SK-N-SH (cell line): Measurements from ENCODE around the gene BLOC1S3. TPM values are rescaled to one million over a fixed set of nuclear protein-coding genes. Genes with fewer than 3 reads are reported as not detected.
"Not testable (repeated sequence)": the region's sequence is repeated elsewhere in the genome, so short reads cannot be mapped to it uniquely, and the experiment has no call there.

ENCODE experiments used
- CTCF ChIA-PET: fragments of 300-600, 350-600 bp; formaldehyde crosslinking; extraction: SDS; loops from one replicate; lab custom pipeline; 2021; lab: Yijun Ruan, JAX
- POLR2A ChIA-PET: fragments of 350-600 bp; sonication (Branson Sonifier 250); formaldehyde crosslinking; extraction: SDS; loops from one replicate; lab custom pipeline; 2020; ENCODE audit warnings: antibody characterized with exemption, inconsistent platforms; lab: Yijun Ruan, JAX
- DNase-seq: peaks from one replicate; pipeline ENCODE4 v3.0.0; 2012
- H2AFZ ChIP-seq: fragments of 200-600 bp; sonication (generic); 2 replicates; pipeline ENCODE4 v1.8.1; 2016; ENCODE audit warnings: antibody characterized with exemption, mild to moderate bottlenecking, low read depth
- H3F3A ChIP-seq: fragments of 200-600 bp; sonication (generic); replicated peaks from 2 replicates; pipeline ENCODE3; 2016; ENCODE audit warnings: antibody characterized with exemption, mild to moderate bottlenecking; ENCODE audit not compliant: insufficient read depth
- H3K27ac ChIP-seq, 2 experiments: fragments of 200-500 bp in 1 of 2; fragments of 200-600 bp in 1 of 2; sonication (Bioruptor generic) in 1 of 2; sonication (generic), shearing (Covaris generic) in 1 of 2; 2 replicates each; pipeline versions ENCODE4 v1.5.1 to v1.6.1; 2014 to 2016; ENCODE audit warnings: low read depth in 2 of 2, inconsistent platforms in 1 of 2, low read length in 1 of 2, mild to moderate bottlenecking in 1 of 2, mixed read lengths in 1 of 2
- H3K27me3 ChIP-seq: fragments of 200-600 bp; sonication (generic), shearing (Covaris generic); 2 replicates; pipeline ENCODE4 v1.6.1; 2016; ENCODE audit warnings: mixed run types; ENCODE audit not compliant: insufficient read depth
- H3K36me3 ChIP-seq, 2 experiments: fragments of 200-500 bp in 1 of 2; fragments of 200-600 bp in 1 of 2; sonication (Bioruptor generic) in 1 of 2; sonication (generic) in 1 of 2; replicated peaks in 1 of 2; 2 replicates each; pipeline versions ENCODE3 to v1.5.1; 2014 to 2016; ENCODE audit warnings: low read length in 1 of 2, mild to moderate bottlenecking in 1 of 2; ENCODE audit not compliant: insufficient read depth in 2 of 2, control insufficient read depth in 1 of 2
- H3K4me1 ChIP-seq, 2 experiments: fragments of 200-500 bp in 1 of 2; fragments of 200-600 bp in 1 of 2; sonication (Bioruptor generic) in 1 of 2; sonication (generic), shearing (Covaris generic) in 1 of 2; 2 replicates each; pipeline versions ENCODE4 v1.5.1 to v1.6.1; 2014 to 2016; ENCODE audit warnings: low read depth in 1 of 2, low read length in 1 of 2, mixed run types in 1 of 2; ENCODE audit not compliant: insufficient read depth in 2 of 2, control insufficient read depth in 1 of 2
- H3K4me2 ChIP-seq: fragments of 200-600 bp; sonication (generic), shearing (Covaris generic); 2 replicates; pipeline ENCODE4 v1.6.1; 2017; ENCODE audit warnings: mixed run types
- H3K4me3 ChIP-seq, 2 experiments: fragments of 200-500 bp in 1 of 2; fragments of 200-600 bp in 1 of 2; sonication (Bioruptor generic) in 1 of 2; sonication (generic), shearing (Covaris generic) in 1 of 2; 2 replicates each; pipeline versions ENCODE4 v1.5.1 to v1.8.1; 2014 to 2016; ENCODE audit warnings: low read depth in 2 of 2, inconsistent platforms in 1 of 2, low read length in 1 of 2, mild to moderate bottlenecking in 1 of 2, mixed read lengths in 1 of 2, moderate library complexity in 1 of 2
- H3K79me2 ChIP-seq: fragments of 200-600 bp; sonication (generic); 2 replicates; pipeline ENCODE4 v1.8.1; 2017; ENCODE audit warnings: mild to moderate bottlenecking; ENCODE audit not compliant: insufficient read depth
- H3K9ac ChIP-seq: fragments of 200-600 bp; sonication (generic); 2 replicates; pipeline ENCODE4 v1.6.1; 2017; ENCODE audit warnings: mixed run types
- H3K9me2 ChIP-seq: fragments of 200-600 bp; sonication (generic); 2 replicates; pipeline ENCODE4 v1.6.1; 2017; ENCODE audit warnings: mixed run types
- H3K9me3 ChIP-seq: fragments of 200-600 bp; sonication (generic); 2 replicates; pipeline ENCODE4 v1.6.1; 2017; ENCODE audit warnings: mixed run types, mild to moderate bottlenecking, moderate library complexity
- H4K20me1 ChIP-seq: fragments of 200-600 bp; sonication (generic); 2 replicates; pipeline ENCODE4 v1.6.1; 2017; ENCODE audit warnings: mild to moderate bottlenecking, mixed run types; ENCODE audit not compliant: insufficient read depth
- GATA2 ChIP-seq: sonication (generic); formaldehyde crosslinking; IDR thresholded peaks from 2 replicates; pipeline ENCODE4 v1.5.0; 2020; ENCODE audit warnings: mild to moderate bottlenecking, missing genetic modification reagents
- JUND ChIP-seq: IDR thresholded peaks from 2 replicates; pipeline ENCODE4 v1.4.0; 2012
- PBX3 ChIP-seq: IDR thresholded peaks from 2 replicates; pipeline ENCODE4; 2012
- TAF1 ChIP-seq: IDR thresholded peaks from 2 replicates; pipeline ENCODE4 v1.6.1; 2012; ENCODE audit warnings: low read depth, mild to moderate bottlenecking, low read length, moderate library complexity, borderline replicate concordance
- ZBTB33 ChIP-seq: IDR thresholded peaks from 2 replicates; pipeline ENCODE4 v1.4.0; 2012; ENCODE audit warnings: low read depth, borderline replicate concordance
- WGBS: methylation state at CpG from one replicate; pipeline ENCODE4 v1.1.6; 2017; ENCODE audit warnings: low lambda C conversion rate; 5-methylcytosine and 5-hydroxymethylcytosine counted together
- polyA plus RNA-seq, 3 experiments: library from polyadenylated mRNA; depleted of rRNA; stranded (reverse); fragments of >200 nt; gene quantifications; 2 replicates each; pipeline ENCODE4 v1.2.3, GENCODE V29; 2012

The BLOC1S3 gene
- polyA plus RNA-seq, 1 of the 3 experiments (the other 2 are of a cell fraction): 3.0 TPM

- Histone ChIP-seq H3K79me2 (no peaks in the 10 kb centered on the region), H3K9me2 (no peaks in the 10 kb centered on the region), H4K20me1 (no peaks in the 10 kb centered on the region), H3K27ac (no peak overlapping the region), H3K4me2 (no peak overlapping the region), H3K4me1 (no peaks in the 10 kb centered on the region), H3K36me3 (no peaks in the 10 kb centered on the region), H3K9me3 (no peaks in the 10 kb centered on the region), H3K9ac (no peak overlapping the region), H3K4me3 (no peak overlapping the region), H3F3A (no peaks in the 10 kb centered on the region)
- POLR2A ChIA-PET: no interaction called here
- DNase-seq: no peak
- WGBS: 32% methylated on average over 6 of the region's 11 CpGs
- TF ChIP-seq TAF1 (no peak), GATA2 (CRISPR knock-in tag) (no peak), JUND (no peak), PBX3 (no peak), ZBTB33 (no peak)
- TF ChIP-seq, all 33 proteins: peak for 0
- no peak overlapping the region for H2AFZ ChIP-seq
- peaks cover 53% of the 10 kb centered on the region for H3K27me3 ChIP-seq
- CTCF ChIA-PET: interaction anchor here (1.0 kb wide), 1 partner anchor 21 kb away, joined by 3 read pairs; no protein-coding TSS in a partner anchor
These were observed 46.1 kb downstream of the BLOC1S3 start for GRCh38 chr19:45224645-45225044.

GRCh38 chr19:45229056-45229455, 50.5 kb downstream of the BLOC1S3 start:
- DNase-seq, H3K27ac ChIP-seq, H3K9ac ChIP-seq, H3K4me2 ChIP-seq, CTCF ChIA-PET, H3K79me2 ChIP-seq, H3K9me2 ChIP-seq, H3K4me1 ChIP-seq, H4K20me1 ChIP-seq, H2AFZ ChIP-seq, H3K4me3 ChIP-seq, H3K36me3 ChIP-seq, H3K9me3 ChIP-seq, H3F3A ChIP-seq, POLR2A ChIA-PET: not testable (repeated sequence)
- WGBS: 25% methylated on average over 2 of the region's 2 CpGs
- peaks cover 24% of the 10 kb centered on the region for H3K27me3 ChIP-seq

Other genes with a start within 250 kb of the BLOC1S3 start
- gene APOC4, start 236.5 kb upstream of the BLOC1S3 start, polyA plus RNA-seq (2012; rRNA removed): not detected in 2 replicates
- not detected in 2 replicates for gene APOC2, start 232.7 kb upstream of the BLOC1S3 start, polyA plus RNA-seq (2012; rRNA removed)
- 58.4 and 86.5 TPM in 2 replicates for gene CLPTM1, start 223.4 kb upstream of the BLOC1S3 start, polyA plus RNA-seq (2012; rRNA removed)
- gene RELB, start 177.3 kb upstream of the BLOC1S3 start, polyA plus RNA-seq (2012; rRNA removed): 9.5 and 12.6 TPM in 2 replicates
- gene CLASRP, start 139.7 kb upstream of the BLOC1S3 start, polyA plus RNA-seq (2012; rRNA removed): 53.8 and 54.8 TPM in 2 replicates
- 0.16 and 0.21 TPM in 2 replicates for gene ZNF296, start 102.3 kb upstream of the BLOC1S3 start, polyA plus RNA-seq (2012; rRNA removed)
- 24.2 and 28.7 TPM in 2 replicates for gene GEMIN7, start 99.5 kb upstream of the BLOC1S3 start, polyA plus RNA-seq (2012; rRNA removed)
- gene PPP1R37, start 85.6 kb upstream of the BLOC1S3 start, polyA plus RNA-seq (2012; rRNA removed): 19.3 and 24.4 TPM in 2 replicates
- 0.06 and 0.12 TPM in 2 replicates for gene NKPD1, start 17.8 kb upstream of the BLOC1S3 start, polyA plus RNA-seq (2012; rRNA removed)
- 53.0 and 59.0 TPM in 2 replicates for gene TRAPPC6A, start 547 bp upstream of the BLOC1S3 start, polyA plus RNA-seq (2012; rRNA removed)
- gene EXOC3L2, start 66.6 kb downstream of the BLOC1S3 start, polyA plus RNA-seq (2012; rRNA removed): 0.02 TPM in 1 of 2 replicates, not detected in the other
- gene MARK4, start 72.5 kb downstream of the BLOC1S3 start, polyA plus RNA-seq (2012; rRNA removed): 9.8 and 16.3 TPM in 2 replicates
- gene CKM, start 144.1 kb downstream of the BLOC1S3 start, polyA plus RNA-seq (2012; rRNA removed): 0.05 TPM in 1 of 2 replicates, not detected in the other
- gene KLC3, start 162.0 kb downstream of the BLOC1S3 start, polyA plus RNA-seq (2012; rRNA removed): 0.75 and 1.2 TPM in 2 replicates
- 62.7 and 72.8 TPM in 2 replicates for gene ERCC2, start 191.8 kb downstream of the BLOC1S3 start, polyA plus RNA-seq (2012; rRNA removed)
- 11.6 and 18.0 TPM in 2 replicates for gene PPP1R13L, start 226.3 kb downstream of the BLOC1S3 start, polyA plus RNA-seq (2012; rRNA removed)
- gene POLR1G, start 227.9 kb downstream of the BLOC1S3 start, polyA plus RNA-seq (2012; rRNA removed): 11.0 and 11.9 TPM in 2 replicates
- 93.1 and 95.3 TPM in 2 replicates for gene ERCC1, start 245.1 kb downstream of the BLOC1S3 start, polyA plus RNA-seq (2012; rRNA removed)